ENCODE measurements around the gene CFD. TPM values are rescaled to one million over a fixed set of nuclear protein-coding genes. Genes with fewer than 3 reads are reported as not detected.

CFD gene
- total and polyA plus RNA-seq, 10 of the 15 experiments (the other 5 are each of a cell fraction or from before 2014, with no cell fraction given), result 0.05 to 1.1 (median 0.38) TPM; not detected in 4

GRCh38 chr19:888581-889385 is 29.3 kb downstream of the CFD start:
- ChIA-PET SMC1A (ENCODE audit: uncharacterized antibody, unreplicated experiment) (no interaction called here), POLR2A (interaction anchor here (1.0 kb wide), 1 partner anchor 12 kb away, joined by 3 read pairs; no protein-coding TSS in a partner anchor), CTCF (no interaction called here), RAD21 (ENCODE audit: unreplicated experiment) (no interaction called here)
- Histone ChIP-seq H3K4me3 (no peak overlapping the region), H3K9ac (ENCODE audit: control insufficient read depth, insufficient read depth, low read length) (no peak overlapping the region), H3K27me3 (replicated peaks in 1 of 2; ENCODE audit: control insufficient read depth in 2 of 2, insufficient read depth in 2 of 2, low read length in 1 of 2) (no peaks in the 10 kb centered on the region), H3K79me2 (ENCODE audit: control insufficient read depth, insufficient read depth, low read length) (peaks cover 7% of the 10 kb centered on the region), H4K20me1 (ENCODE audit: control insufficient read depth, insufficient read depth) (no peaks in the 10 kb centered on the region), H3K4me2 (ENCODE audit: control insufficient read depth, insufficient read depth) (no peak overlapping the region), H3K9me3 (replicated peaks; ENCODE audit: control insufficient read depth, insufficient read depth, low read length) (no peaks in the 10 kb centered on the region), H3K4me1 (ENCODE audit: control insufficient read depth, insufficient read depth, low read length) (no peaks in the 10 kb centered on the region), H3K36me3 (ENCODE audit: control insufficient read depth in 2 of 2, insufficient read depth in 2 of 2, low read length in 1 of 2) (peaks cover 0 to 3% of the 10 kb centered on the region in 2 experiments; a peak in 3 of 4 replicates), H2AFZ (ENCODE audit: control insufficient read depth, low read depth, low read length) (no peak overlapping the region), H3K27ac (ENCODE audit: control insufficient read depth, insufficient read depth) (no peak overlapping the region)
- in situ Hi-C loops (cut with MboI), result no loop called here
- FAIRE-seq (no peak), ATAC-seq (no peak), DNase-seq (ENCODE audit: low read depth, low spot score) (no peak)
- intact Hi-C loops (cut with micrococcal nuclease; ENCODE audit: unreplicated experiment), result no loop called here
- TF ChIP-seq POLR2A (IDR thresholded peaks at IDR 0.05; ENCODE audit: low read depth, low read length) (peak; percentile 4; the same call in 1 of the 2 replicates), E2F8 (IDR thresholded peaks at IDR 0.05; ENCODE audit: low read depth, partially characterized antibody) (no peak)
- no TSS peak for BruUV-seq (replicated peaks)
- 88% methylated on average over 27 of the region's 30 CpGs for WGBS (ENCODE audit: insufficient coverage, insufficient replicate concordance, low lambda C conversion rate, missing lambda C conversion rate)
